ENCODE data around the gene DCHS2.

Gene DCHS2

DNA sequence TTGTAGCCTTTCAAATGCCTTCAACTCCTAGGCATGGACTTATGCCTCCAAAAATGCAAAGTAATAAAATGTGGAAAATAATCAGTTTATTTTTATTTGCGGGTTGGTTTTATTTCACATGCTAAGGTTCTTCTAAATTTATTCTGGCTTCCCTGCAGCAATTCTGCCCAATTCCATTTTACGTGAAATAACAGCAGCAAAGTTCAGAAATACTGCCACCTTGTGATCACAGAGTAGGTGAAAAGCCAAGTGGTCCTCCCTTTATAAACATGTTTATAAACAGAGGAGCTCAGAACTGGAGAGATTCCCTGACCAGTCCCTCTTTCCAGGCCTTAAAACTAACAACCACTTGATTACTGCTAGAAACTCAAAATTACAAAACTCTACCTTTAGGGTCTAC lies 14.7 kb upstream of the DCHS2 start:
- TF ChIP-seq, protein P1, sequence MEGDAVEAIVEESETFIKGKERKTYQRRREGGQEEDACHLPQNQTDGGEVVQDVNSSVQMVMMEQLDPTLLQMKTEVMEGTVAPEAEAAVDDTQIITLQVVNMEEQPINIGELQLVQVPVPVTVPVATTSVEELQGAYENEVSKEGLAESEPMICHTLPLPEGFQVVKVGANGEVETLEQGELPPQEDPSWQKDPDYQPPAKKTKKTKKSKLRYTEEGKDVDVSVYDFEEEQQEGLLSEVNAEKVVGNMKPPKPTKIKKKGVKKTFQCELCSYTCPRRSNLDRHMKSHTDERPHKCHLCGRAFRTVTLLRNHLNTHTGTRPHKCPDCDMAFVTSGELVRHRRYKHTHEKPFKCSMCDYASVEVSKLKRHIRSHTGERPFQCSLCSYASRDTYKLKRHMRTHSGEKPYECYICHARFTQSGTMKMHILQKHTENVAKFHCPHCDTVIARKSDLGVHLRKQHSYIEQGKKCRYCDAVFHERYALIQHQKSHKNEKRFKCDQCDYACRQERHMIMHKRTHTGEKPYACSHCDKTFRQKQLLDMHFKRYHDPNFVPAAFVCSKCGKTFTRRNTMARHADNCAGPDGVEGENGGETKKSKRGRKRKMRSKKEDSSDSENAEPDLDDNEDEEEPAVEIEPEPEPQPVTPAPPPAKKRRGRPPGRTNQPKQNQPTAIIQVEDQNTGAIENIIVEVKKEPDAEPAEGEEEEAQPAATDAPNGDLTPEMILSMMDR (IDR thresholded peaks at IDR 0.05; ENCODE audit: low read depth, low read length): no peak
- no peak overlapping the region for H3K4me3 ChIP-seq (ENCODE audit: low read depth, low read length)

DNA sequence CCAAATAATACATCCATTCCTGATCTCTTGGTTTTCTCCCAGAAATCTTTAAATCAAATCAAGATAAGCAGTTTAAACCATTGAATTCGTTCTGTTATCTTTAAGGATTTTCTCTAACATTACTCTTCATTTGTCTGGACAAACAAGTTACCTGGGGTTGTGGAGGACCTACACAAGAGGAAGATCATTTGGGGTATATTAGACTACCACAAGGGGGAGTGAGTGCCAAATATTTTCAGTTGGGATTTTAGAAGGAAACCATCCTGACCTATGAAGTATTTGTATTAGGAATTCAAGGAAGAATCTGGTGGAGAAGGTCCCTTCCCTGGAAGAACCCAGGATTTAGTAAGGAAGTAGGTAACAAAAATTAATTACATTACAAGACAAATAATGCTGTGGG lies 12.0 kb upstream of the DCHS2 start:
- no peak overlapping the region for H3K4me3 ChIP-seq (ENCODE audit: low read depth, low read length)
- TF ChIP-seq, protein P1 (IDR thresholded peaks at IDR 0.05; ENCODE audit: low read depth, low read length): peak; percentile 21; the same call in 1 of the 2 replicates

DNA sequence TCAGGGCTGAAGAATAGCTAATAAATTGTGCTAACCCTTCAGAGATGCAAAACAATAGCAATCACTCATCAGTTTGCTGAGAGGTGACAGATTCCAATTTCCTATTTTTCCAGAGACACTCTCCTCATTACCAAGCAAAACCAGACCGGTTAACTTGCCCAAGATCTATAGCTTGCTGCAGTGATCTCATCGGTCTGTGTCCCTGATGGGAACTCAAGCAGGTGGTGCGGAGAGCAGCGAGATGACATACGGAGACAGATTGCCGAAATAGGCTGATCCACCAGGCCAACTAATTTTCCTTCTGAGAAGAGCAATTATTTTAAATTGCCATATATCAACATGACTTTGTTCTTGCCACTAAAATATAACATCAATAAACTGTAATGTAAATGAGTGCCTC lies 10.5 kb upstream of the DCHS2 start:
- H3K4me3 ChIP-seq (ENCODE audit: low read depth, low read length): no peak overlapping the region
- TF ChIP-seq, protein P1 (IDR thresholded peaks at IDR 0.05; ENCODE audit: low read depth, low read length): no peak

DNA sequence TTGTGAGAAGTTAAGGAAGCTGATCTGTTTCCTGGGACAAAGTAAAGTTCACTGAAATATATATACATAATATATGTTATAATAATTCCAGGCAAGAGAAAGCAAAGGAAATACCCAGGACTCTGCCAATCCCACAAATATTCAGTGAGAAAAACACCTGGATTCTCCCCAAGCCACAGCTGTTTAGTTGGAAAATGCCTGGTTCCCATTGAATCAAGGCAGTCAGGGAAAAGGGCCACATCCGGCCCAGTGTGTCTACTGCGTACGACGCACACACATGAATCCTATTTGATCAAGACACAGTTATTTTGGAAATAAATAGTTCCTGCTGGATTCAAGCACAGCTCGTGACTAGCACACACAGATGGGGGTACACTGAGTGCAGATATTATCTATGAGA lies 6.3 kb upstream of the DCHS2 start:
- H3K4me3 ChIP-seq (ENCODE audit: low read depth, low read length): no peak overlapping the region
- TF ChIP-seq, protein P1 (IDR thresholded peaks at IDR 0.05; ENCODE audit: low read depth, low read length): no peak

DNA sequence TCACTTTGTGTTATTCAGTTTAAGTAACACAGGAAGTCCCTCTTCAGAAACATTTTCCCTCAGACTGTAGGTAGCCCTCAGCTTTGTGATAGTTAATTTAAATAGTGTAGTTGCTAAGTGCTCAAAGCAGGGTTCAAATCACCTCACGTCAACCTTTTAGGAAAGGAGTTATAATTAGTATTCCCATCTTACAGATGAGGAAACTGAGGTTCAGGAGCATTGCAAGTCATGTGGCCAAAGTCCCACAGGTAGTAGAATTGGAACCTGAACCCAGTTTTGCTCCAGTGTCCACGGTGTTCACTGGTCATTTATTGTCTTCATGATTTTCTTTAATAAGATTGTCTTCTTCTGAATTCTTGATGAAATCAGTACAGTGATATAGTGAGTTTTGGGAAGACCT lies 4.3 kb upstream of the DCHS2 start:
- TF ChIP-seq, protein P1 (IDR thresholded peaks at IDR 0.05; ENCODE audit: low read depth, low read length): no peak
- no peak overlapping the region for H3K4me3 ChIP-seq (ENCODE audit: low read depth, low read length)

DNA sequence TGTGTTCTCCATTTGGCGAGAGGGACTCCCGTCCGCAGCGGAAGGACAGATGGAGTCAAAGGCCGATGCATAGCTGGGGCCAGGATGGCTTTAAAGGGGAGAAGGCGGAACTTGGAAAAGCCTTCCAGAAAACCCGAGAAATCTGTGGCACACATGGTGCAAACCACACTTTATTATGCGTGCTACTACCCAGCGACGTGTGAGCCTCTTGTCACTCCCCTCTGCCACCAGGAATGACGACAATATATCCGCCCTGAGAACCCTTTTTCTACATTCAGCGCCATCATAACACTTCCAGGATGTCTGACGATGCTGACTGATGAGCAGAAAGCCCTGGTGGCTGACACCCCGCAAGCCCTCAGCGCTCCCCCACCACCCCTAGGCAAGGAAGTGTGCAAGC lies 689 bp upstream of the DCHS2 start:
- no peak overlapping the region for H3K4me3 ChIP-seq (ENCODE audit: low read depth, low read length)
- TF ChIP-seq, protein P1 (IDR thresholded peaks at IDR 0.05; ENCODE audit: low read depth, low read length): no peak

DNA sequence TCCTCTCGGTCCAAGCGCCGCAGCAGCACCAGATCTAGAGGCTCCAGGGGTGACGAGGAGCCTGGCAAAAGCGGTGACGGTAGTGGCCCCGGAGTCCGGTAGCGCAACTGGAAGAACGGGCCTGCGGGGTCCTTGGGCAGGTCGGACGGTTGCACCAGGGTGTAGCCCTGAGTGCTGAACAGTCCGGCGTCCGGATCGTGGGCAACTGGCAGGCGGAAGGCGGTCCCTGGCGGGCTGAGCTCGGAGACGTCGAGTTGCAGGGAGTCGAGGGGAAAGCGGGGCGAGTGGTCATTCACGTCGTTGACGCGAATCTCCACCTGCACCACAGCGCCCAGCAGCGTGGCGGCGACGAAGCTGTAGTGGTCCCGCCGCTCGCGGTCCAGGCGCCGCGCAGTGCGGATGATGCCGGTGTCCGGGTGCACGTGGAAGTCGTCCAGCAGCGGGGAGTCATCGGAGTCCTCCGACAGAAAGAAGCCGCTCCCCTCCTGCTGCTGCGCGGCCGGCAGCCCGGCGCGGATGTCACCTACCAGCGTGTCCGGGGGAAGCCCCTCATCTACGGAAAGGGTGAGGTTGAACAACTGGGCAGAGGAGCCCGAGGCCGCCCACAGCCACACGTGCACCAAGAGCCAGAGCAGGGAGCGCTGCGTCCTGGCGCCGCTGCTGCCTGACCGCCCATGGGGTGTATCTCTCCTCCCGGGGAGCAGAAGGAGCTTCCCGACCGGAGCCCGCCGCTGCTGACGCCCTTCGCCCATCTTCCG lies 837 bp downstream of the DCHS2 start:
- 0 out of 2 replicates have a peak overlapping the region, but pooled peaks have one; percentile 20 for H3K4me3 ChIP-seq (ENCODE audit: low read depth, low read length)
- TF ChIP-seq, protein P1 (IDR thresholded peaks at IDR 0.05; ENCODE audit: low read depth, low read length): no peak

All from WI38 (cell line).